HG02623 (cell line): ENCODE results near the gene SCAPER.

Experiments used
- ATAC-seq: cut with Tn5 transposase; IDR thresholded peaks from one replicate; pipeline ENCODE4 v1.9.1; 2021; ENCODE audit warnings: moderate library complexity; ENCODE audit not compliant: unreplicated experiment

SCAPER gene

DNA sequence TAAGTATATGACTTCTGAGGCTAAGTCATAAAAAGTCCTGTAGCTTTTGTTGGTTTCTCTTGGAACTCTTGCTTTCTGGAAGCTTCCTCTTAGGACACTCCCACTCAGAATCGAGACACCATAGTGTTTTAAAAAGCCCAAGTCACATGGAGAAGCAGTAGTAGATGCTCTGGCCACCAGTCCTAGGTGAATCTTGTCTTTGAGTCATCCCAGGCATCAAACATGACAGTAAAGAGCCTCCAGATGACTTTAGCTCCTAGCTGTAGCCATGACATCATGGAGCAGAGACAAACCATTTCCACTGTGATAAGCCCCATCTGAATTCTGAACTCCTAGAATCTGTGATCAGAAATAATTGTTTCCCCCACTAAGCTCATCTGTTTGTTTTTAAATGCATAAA lies 526.4 kb downstream of the SCAPER start:
- ATAC-seq = no peak

DNA sequence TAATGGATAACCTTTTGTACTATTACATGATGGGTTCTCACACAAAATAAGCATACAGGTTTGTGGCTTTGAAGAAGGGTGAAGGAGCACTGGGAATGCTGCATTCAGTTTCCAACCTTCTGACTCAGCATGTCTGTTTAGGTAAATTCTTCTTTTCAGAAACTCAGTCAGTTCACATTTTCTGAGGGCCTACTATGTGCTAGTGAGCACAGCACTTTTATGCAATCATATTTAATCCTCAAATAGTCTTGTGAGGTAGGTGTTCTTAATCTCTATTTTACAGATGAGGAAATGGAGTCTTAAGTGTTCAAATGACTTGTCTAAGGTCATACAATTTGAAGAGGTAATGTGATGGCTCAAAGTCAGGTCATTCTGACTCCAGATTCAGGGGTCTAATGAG lies 527.4 kb downstream of the SCAPER start:
- ATAC-seq = no peak

DNA sequence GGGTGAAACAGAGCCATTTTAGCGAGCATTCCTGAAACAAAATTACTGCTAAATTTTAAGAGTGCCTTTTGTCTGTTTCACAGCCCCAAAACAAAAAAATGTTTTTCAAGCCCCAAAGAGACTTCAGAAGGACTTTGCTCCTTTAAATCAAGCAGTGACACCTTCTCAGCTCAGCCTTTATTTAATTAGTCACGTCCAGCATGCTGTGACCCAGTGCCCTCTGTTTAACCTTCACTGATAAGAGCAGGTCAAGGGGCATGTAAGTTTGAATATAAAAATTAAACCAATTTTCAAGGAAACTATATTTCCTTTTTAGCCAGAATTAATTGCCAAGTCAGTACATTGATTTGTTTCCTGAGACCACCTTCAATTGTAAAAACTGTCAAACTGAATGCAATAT lies 527.9 kb downstream of the SCAPER start:
- ATAC-seq = no peak

DNA sequence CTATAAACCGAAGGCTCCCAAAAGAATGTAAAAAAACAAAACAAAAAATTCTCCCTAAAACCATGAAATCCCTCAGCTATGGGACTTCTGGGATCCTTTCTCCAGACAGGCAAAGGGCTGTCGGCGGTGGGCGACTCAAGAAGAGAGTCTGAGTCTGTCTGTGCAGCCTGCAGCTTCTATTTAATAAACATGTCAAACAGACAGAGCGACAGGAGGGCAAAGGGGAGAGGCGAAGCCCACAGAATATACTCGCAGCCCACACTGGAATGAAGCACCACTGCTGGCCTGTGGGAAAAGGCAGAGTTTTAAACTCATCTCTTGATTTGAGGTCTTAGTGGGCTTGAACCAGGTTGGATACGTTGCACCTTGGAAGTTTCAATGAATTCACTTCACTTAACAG lies 528.3 kb downstream of the SCAPER start:
- ATAC-seq = no peak

DNA sequence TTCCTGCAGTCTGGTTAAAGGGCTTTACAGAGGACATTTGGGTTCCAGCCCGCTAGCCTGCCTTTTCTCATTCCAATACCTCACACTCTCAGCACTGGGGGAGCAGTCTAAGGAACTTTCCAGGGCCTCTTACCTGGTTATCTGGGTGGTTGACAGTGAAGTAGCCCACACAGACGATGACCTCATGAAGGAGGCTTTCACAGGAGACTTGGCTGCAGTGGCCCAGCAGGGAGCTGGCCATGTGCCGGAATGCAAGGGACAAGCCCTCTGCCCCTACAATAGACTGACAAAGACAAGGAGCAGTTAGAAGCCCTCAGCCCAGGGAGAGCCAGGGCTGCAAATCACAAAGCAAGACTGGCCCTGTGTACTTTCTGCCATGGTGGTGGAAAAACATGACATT lies 529.1 kb downstream of the SCAPER start:
- no peak for ATAC-seq

DNA sequence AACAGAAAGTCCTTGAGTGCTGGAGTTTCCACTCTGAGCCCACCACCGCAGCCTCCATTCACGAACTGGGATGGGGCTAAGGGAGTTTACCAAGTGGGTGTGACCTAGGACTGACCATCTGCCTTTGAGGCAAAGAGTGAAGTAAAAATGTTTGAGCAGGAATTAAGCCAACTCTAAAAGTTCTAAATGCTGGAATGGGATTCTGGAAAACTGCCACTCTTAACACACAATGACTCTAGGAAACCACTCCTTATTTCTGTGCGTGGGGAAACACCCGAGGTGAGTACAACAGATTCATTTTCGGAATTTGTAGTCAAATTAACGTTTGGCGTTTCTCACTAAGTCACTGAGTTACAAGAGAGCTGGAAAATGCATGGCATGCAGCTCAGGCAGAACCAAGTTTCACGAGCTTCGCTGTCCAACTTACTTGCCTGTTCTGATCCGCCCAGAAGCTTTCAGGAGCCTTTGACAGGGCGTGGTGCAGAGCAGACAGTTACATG lies 537.0 kb downstream of the SCAPER start:
- no peak for ATAC-seq

DNA sequence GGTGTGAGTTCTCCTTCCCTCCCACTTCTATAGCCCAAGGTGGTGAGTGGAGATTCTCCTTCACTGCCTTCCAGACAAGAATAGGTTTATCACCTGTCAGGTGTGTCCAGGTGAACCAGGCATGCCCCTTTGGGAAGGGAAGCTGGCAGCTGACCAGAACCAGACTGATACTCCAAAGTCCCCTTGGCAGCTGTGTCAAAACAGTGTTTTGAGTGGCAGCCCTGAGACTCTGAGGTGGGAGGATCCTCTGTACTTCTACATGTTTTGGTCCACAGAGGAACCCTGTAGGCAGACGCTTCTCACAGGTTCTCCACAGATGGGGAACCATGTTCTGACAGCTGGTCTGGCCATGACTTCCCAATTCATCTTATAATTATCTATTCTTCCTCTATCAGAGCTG lies 538.4 kb downstream of the SCAPER start:
- ATAC-seq = no peak

DNA sequence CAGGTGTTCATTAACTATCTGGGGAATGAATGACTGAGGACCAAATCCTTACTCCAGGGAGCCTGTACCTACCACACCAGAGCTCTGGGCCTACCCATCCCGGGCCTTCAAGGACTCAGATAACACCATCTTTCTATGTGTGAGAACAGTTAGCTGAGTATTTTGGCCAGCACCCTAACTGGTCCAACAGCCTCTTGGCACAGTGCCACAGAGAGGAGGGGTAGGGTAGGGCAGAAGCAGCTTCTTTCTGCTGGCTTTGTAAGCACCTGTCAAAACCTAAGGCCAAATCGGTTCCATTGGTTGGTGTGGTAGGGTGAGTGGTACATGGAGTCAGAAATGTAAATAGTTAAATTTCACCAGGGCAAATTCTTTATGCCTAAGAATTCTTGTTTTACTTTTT lies 541.9 kb downstream of the SCAPER start:
- no peak for ATAC-seq

DNA sequence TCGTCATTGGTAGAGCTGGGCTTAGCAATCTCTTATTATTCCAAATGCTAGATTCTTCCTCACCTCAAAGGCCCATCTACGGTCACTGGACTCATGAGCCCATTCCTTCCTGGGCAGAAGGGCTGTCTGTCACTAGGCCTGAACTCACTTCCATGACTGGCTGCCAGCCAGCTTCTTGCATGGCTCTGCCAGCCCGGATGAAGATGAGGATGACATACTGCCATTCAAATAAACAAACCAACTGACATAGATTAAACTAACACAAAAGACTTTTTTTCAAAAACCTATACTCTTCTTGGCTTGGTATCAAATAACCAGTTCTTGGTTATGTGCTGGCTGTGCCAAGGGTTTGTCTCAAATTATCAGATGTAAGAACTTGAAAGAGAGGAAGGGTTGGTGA lies 544.7 kb downstream of the SCAPER start:
- no peak for ATAC-seq

DNA sequence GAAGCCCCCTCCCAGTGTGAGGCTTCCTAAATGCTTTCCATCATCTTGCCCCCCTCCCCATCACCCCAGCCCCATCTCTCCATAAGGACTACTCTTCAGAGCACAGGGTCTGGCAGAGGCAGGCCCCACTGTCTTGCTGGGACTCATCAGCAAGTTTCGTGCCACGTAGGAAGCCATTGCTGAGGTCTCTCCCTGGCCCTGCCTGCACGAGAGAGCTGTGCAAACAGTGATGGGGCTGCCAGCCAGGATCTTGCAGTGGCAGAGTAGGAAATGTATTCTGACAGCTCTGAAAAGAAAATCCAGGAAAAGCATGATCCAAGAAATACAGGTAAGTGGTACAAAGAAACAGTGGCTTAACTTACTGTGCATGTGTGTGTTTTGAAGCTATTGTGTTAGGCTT lies 546.0 kb downstream of the SCAPER start:
- no peak for ATAC-seq

DNA sequence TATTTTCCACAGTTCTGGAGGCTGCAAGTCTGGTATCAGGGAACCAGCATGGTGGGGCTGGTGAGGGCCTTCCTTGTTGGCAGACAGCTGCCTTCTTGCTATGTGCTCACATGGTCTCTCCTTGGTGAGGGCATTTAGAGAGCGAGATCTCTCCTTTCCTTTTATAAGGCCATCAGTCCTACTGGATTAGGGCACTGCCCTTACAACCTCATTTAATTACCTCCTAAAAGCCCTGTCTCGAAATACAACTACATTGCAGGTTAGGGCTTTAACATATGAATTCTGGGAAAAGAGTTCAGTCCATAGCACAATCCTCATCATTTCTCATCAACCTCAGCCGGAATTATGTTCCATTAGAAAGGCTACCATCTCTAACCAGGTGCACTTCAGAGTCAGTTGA lies 546.7 kb downstream of the SCAPER start:
- ATAC-seq = no peak

DNA sequence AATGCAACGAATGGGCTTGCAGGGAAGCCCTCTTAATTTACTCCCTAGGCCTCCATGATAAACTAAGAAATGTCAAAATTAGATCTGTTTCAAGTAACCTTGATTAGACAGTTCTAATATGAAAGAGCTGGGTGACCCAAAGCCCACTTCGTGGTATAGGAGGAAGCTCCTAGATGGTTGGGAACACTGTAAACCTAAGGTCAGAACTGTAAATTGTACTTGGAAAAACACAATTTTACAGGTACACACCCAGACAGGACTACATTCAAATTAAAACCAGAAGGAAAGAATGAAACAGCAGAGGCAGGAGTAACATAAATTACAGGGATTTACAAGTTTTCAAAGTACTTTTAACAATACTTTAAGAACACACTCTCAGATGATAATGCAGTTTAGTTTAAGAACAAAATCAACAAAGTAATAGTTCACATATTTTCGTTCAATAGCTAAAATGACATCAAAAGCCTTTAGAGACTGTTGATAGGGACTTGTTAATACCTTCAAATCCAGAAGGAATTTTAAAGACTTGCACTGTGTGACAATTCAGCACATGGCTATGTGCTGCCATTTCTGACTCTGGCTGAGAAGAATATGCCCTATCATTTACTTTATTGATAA lies 550.2 kb downstream of the SCAPER start:
- ATAC-seq = no peak

DNA sequence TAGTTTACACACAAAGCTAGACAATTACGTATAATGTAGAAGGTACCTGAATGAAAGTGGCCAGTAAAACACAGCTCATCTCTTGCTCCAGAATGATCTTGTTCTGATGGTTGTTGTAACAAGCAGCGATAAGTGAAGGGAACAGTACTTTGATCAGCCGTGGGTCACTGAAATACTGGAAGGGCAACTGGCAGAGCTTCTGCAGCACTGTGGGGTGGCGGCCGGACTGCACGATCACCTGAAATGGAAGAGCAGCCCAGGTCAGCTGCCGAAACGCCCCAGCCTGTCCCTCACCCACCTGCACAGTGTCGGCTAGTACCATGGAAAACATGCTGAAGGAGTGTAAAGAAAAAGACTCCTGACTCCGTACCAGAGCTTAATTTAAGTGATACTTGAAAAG lies 551.2 kb downstream of the SCAPER start:
- ATAC-seq = no peak

DNA sequence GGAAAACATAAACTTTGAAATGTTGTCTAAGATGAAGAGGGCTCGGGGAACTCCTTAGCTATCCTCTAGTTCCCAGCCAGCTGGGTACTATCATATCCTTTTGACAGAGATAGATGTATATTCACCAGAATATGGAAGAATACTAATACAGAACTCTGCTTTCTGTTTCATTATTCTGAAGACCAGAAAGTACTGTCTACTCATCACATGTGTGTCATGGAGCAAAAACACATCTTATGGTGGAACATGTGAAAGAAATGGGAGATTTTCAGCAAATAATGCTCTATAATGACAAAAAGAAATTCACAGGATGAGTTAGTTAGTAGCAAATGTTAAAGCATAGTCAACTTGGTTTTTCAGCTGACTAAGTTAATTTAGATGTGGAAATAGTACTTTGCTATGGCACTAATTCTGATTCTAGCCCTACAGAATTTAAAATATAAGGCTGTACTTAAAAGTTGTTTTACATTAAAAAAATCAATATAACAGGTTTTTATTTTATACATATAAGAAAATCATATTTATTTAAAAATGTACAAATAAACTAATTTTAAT lies 552.0 kb downstream of the SCAPER start:
- ATAC-seq = no peak

DNA sequence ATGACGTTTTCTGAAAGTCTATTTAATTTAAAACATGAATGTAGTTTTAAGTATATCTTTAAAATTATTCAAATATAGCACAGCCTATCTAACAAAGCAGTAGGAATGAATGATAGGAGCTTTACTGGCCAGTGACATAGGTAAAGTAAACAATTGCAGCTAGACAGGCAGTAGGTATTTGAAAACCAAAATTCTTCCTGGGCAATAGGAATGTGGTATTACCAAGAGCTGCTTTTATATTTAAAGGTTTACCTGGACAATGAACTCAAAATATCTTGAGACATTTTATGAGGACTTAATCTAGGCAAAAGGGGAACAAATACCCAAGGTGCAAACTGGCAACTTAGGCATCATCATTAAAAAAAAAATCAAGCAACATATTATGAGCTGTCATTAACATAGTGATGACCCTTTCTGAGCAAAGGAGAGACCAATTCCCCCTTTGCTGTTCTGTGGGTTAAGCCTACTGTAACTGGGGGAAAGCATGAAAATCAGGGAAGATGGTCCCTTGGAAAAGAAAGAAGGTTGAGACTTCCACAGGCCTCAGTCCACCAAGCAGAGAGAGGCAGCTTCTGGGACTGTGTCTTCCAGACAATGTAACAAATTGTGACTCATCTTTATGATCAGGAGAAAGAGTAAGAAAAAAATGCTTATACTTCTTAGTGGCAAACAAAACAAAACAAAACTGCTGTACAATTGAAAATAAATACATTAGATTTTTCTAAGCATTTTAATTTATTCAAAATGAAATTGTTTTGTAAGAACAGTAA lies 555.7 kb downstream of the SCAPER start:
- ATAC-seq = no peak

DNA sequence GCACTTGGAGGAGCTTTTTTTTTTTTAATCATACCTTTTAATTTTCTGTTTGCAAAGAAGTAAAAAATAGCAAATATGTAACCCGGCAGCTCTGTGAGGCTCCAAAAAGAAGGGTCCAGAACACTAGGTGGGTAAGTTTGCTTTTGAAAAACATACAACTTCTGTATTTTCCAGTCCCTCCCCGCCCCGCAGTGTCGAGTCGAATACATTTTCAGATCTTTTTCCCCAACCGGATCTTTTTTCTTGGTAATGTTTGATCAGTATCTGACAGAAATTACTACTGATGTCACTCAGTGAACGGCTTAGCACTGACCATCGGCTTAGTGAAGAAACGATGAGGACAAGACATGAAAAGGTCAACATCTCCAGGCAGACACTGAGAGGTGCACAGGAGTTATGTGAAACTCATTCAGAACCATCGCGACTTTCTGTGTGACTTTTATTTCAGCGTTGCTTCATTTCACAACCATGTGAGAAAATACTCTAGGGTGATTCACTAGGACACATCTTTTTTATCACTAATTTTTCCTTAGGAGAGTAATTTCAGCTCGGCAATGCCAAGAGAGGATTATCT lies 557.6 kb downstream of the SCAPER start:
- ATAC-seq = no peak

DNA sequence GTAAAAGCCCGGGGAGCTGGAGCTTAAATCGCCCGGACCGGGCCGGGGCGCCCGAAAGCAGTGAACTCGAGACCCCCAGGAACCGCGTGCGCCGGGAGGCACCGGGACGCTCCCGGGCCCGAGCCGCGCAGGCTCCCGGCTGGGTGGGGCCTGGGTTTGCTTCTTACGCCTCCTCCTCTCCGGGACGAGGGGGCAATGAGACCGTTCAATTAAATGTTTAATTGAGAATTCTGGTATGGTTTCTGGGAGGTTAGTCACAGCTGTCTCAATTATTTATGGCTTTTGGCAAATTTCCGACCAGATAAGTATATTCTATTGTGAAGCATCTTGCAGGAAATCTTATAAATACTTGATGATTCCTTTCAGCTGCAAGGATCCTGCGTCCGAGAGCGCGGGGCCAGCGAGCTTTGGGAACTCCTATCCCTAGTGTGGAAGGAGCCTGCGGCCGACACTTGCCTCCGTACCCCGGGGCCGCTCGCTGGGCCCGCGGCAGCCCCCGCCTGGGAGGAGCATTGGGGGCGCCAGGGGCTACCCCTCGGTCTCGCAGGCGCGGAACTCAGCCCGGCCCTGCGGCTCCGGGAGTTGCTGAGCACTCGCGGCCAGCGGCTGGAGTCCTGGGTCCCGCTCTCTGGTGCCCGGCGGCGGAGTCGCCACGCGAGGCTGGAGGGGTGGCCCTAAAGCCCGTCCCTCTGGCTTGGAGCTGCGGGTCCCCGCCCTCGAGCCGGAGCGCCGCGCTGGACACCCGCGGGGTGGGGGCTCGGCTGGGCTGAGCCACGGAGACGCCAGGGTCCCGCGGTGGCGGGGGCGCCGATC lies 558.3 kb downstream of the SCAPER start:
- no peak for ATAC-seq

DNA sequence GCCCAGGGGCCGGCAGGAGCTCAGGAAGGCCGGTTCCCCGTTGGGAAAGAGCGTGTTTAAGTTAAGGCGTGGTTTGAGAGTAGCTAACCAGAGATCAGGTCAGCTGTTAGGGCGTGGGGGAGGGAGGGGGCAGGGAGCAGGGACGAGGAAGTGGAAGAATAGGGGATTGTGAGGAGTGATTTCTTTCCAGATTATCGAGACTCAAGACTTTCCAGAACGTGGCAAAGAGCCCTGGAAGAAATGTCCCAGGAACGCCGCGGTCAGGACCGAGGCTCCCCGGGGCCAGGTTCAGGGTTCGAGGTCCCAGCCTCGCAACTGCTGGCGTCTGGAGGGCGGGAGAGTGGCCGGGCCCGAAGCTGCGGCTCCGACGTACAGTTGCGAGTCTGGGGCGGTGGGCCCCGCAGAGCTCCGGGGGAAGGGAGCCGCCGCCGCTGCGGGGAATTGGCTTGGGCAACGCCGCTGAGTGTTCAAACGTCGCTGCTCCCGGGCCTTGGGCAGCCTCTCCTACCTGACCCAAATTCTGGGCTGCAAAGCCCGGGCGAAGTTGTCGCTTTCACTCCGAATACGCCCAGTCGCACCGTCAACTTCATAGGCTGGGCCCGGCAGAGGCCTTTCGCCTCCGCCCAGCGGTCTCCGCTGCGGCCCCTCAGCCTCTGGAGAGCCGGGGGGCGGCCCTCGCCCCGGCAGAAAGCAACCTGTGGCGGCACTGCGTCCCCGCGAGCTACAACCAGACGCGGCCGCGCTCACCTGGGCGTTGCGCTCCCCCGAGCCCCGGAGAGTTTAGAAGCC lies 559.1 kb downstream of the SCAPER start:
- no peak for ATAC-seq

DNA sequence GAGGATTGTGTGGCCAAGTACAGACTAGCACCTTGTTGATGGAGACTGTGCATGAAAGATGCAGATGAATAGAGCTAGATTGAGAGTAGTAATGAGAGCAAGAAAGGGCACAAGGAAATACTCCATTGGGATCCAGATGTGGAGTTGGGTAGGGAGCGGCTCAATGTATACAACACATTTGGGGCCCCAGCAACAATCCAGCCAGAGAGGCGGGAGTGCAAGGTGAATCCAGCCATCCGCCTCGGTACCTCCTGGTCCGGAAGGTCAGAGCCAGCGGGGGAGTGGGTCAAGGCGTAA lies 559.6 kb downstream of the SCAPER start:
- ATAC-seq = no peak

DNA sequence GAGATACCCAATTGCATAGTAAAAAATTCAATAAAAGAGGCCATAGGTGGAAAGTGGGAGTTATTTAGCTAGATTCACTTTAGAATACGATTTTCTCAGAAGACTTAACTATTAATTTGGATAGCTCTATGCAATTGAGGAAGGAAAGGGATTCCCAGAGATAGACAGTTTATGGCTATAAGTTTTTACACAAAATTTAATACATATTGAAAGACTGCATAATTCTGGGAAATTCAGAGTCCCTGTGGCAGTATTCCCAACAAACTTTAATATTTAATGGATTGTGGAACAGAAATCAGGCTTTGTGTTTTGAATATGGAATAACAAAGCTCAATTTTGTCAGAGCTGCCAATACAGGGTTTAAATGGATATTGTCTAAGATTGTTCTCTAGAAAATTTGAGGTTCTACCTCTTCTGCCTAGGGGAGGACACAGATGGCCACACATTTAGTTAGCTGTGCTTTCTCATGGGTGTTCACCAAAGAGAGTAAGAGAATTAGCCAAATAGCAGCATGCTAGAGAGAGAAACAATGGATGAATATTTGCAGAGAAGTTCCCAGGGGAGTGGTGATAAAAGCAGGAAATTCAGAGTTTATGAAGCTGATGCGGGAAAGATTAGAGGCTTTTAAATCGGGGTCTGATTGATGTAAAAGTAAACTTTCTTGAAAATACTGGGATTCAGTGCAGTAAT lies 560.1 kb downstream of the SCAPER start:
- ATAC-seq = no peak
